HCT116 (cell line): ENCODE results near the gene CFAP97D1.
"Not testable (repeated sequence)": the region's sequence is repeated elsewhere in the genome, so short reads cannot be mapped to it uniquely, and the experiment has no call there.

ENCODE experiments used
- CTCF ChIP-seq, 3 experiments: fragments of 200-600 bp in 1 of 3; sonication (generic) in 1 of 3; IDR thresholded peaks in 2 of 3; conservative IDR thresholded peaks in 1 of 3; 2 replicates each; pipeline ENCODE4 v1.5.1; 2012 to 2017; ENCODE audit warnings: low read depth in 2 of 3, low read length in 2 of 3, antibody characterized with exemption in 1 of 3, borderline replicate concordance in 1 of 3, control low read depth in 1 of 3, mild to moderate bottlenecking in 1 of 3, mixed read lengths in 1 of 3, mixed run types in 1 of 3, moderate library complexity in 1 of 3; ENCODE audit not compliant: insufficient read depth in 1 of 3
- EZH2 ChIP-seq: fragments of 200-600 bp; sonication (generic); IDR thresholded peaks from 2 replicates; pipeline ENCODE4 v1.6.1; 2017; ENCODE audit warnings: antibody characterized with exemption, mixed run types
- EZH2phosphoT487 ChIP-seq: fragments of 200-600 bp; IDR thresholded peaks from 2 replicates; pipeline ENCODE4 v1.6.1; 2018; ENCODE audit warnings: antibody characterized with exemption, borderline replicate concordance
- POLR2A ChIP-seq: IDR thresholded peaks from 2 replicates; pipeline ENCODE4 v1.7.0; 2011; ENCODE audit warnings: borderline replicate concordance; ENCODE audit not compliant: insufficient read depth, insufficient read length; ENCODE audit errors: extremely low read depth
- POLR2AphosphoS5 ChIP-seq: IDR thresholded peaks from 2 replicates; pipeline ENCODE4 v1.6.1; 2011; ENCODE audit warnings: mild to moderate bottlenecking, low read depth, low read length, moderate library complexity

GRCh38 chr17:43798024-43798423, 17.8 kb downstream of the CFAP97D1 start:
- TF ChIP-seq POLR2AphosphoS5; CTCF (IDR thresholded peaks at IDR 0.05 in 2 of 3, conservative IDR thresholded peaks at IDR 0.05 in 1 of 3; ENCODE audit: borderline replicate concordance in 1 of 3, insufficient read depth in 1 of 3, low read depth in 2 of 3, low read length in 2 of 3); EZH2phosphoT487; POLR2A; EZH2: not testable (repeated sequence)
